Measurements from ENCODE around the gene CCDC136.

The CCDC136 gene

GRCh38 chr7:128867842-128868623, 76.3 kb downstream of the CCDC136 start:
- TF ChIP-seq, protein P1, sequence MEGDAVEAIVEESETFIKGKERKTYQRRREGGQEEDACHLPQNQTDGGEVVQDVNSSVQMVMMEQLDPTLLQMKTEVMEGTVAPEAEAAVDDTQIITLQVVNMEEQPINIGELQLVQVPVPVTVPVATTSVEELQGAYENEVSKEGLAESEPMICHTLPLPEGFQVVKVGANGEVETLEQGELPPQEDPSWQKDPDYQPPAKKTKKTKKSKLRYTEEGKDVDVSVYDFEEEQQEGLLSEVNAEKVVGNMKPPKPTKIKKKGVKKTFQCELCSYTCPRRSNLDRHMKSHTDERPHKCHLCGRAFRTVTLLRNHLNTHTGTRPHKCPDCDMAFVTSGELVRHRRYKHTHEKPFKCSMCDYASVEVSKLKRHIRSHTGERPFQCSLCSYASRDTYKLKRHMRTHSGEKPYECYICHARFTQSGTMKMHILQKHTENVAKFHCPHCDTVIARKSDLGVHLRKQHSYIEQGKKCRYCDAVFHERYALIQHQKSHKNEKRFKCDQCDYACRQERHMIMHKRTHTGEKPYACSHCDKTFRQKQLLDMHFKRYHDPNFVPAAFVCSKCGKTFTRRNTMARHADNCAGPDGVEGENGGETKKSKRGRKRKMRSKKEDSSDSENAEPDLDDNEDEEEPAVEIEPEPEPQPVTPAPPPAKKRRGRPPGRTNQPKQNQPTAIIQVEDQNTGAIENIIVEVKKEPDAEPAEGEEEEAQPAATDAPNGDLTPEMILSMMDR (IDR thresholded peaks at IDR 0.05; ENCODE audit: low read depth, low read length, poor library complexity, severe bottlenecking): no peak
- no peak for TF ChIP-seq EZH2phosphoT487 (IDR thresholded peaks at IDR 0.05; ENCODE audit: borderline replicate concordance, low read length)
- Histone ChIP-seq H3K79me2 (ENCODE audit: control insufficient read depth, low read length) (peaks cover 23% of the 10 kb centered on the region), H3F3A (ENCODE audit: control insufficient read depth, insufficient read depth) (peaks cover 9% of the 10 kb centered on the region), H4K20me1 (ENCODE audit: control insufficient read depth, insufficient read depth, low read depth, low read length) (0 out of 2 replicates have a peak, but pooled peaks cover 5% of the 10 kb centered on the region), H3K4me3 (ENCODE audit: low read length) (no peak overlapping the region), H3K4me2 (ENCODE audit: low read length) (no peak overlapping the region), H3K4me1 (ENCODE audit: control insufficient read depth, low read length) (peaks cover 47% of the 10 kb centered on the region), H3K9me3 (ENCODE audit: control insufficient read depth, insufficient read depth, low read length) (no peaks in the 10 kb centered on the region), H3K27ac (ENCODE audit: low read depth, low read length) (no peak overlapping the region), H3K9me2 (replicated peaks; ENCODE audit: control insufficient read depth, low read length) (no peaks in the 10 kb centered on the region), H3K36me3 (ENCODE audit: control insufficient read depth, low read length) (peaks cover 27% of the 10 kb centered on the region), H3K27me3 (ENCODE audit: control insufficient read depth, low read length) (peaks cover 6% of the 10 kb centered on the region)

GRCh38 chr7:128868624-128869137, 76.9 kb downstream of the CCDC136 start:
- Histone ChIP-seq H3K9me2 (replicated peaks; ENCODE audit: control insufficient read depth, low read length) (no peaks in the 10 kb centered on the region), H3K27ac (ENCODE audit: low read depth, low read length) (no peak overlapping the region), H4K20me1 (ENCODE audit: control insufficient read depth, insufficient read depth, low read depth, low read length) (0 out of 2 replicates have a peak, but pooled peaks cover 5% of the 10 kb centered on the region), H3K4me1 (ENCODE audit: control insufficient read depth, low read length) (peaks cover 44% of the 10 kb centered on the region), H3K4me2 (ENCODE audit: low read length) (peak overlapping the region; percentile 85), H3K27me3 (ENCODE audit: control insufficient read depth, low read length) (peaks cover 6% of the 10 kb centered on the region), H3K79me2 (ENCODE audit: control insufficient read depth, low read length) (peaks cover 16% of the 10 kb centered on the region), H3F3A (ENCODE audit: control insufficient read depth, insufficient read depth) (peaks cover 9% of the 10 kb centered on the region), H3K36me3 (ENCODE audit: control insufficient read depth, low read length) (peaks cover 24% of the 10 kb centered on the region), H3K4me3 (ENCODE audit: low read length) (peak overlapping the region; percentile 72), H3K9me3 (ENCODE audit: control insufficient read depth, insufficient read depth, low read length) (no peaks in the 10 kb centered on the region)
- TF ChIP-seq, protein P1 (IDR thresholded peaks at IDR 0.05; ENCODE audit: low read depth, low read length, poor library complexity, severe bottlenecking): no peak
- TF ChIP-seq EZH2phosphoT487 (IDR thresholded peaks at IDR 0.05; ENCODE audit: borderline replicate concordance, low read length): no peak

GRCh38 chr7:128869138-128869943, 77.6 kb downstream of the CCDC136 start:
- Histone ChIP-seq H3K4me2 (ENCODE audit: low read length) (peak overlapping the region; percentile 85), H3K27me3 (ENCODE audit: control insufficient read depth, low read length) (peaks cover 6% of the 10 kb centered on the region), H3F3A (ENCODE audit: control insufficient read depth, insufficient read depth) (peaks cover 9% of the 10 kb centered on the region), H3K4me1 (ENCODE audit: control insufficient read depth, low read length) (peaks cover 38% of the 10 kb centered on the region), H3K9me3 (ENCODE audit: control insufficient read depth, insufficient read depth, low read length) (no peaks in the 10 kb centered on the region), H3K4me3 (ENCODE audit: low read length) (peak overlapping the region; percentile 72), H3K36me3 (ENCODE audit: control insufficient read depth, low read length) (peaks cover 24% of the 10 kb centered on the region), H4K20me1 (ENCODE audit: control insufficient read depth, insufficient read depth, low read depth, low read length) (0 out of 2 replicates have a peak, but pooled peaks cover 5% of the 10 kb centered on the region), H3K79me2 (ENCODE audit: control insufficient read depth, low read length) (peaks cover 10% of the 10 kb centered on the region), H3K9me2 (replicated peaks; ENCODE audit: control insufficient read depth, low read length) (no peaks in the 10 kb centered on the region), H3K27ac (ENCODE audit: low read depth, low read length) (no peak overlapping the region)
- TF ChIP-seq, protein P1 (IDR thresholded peaks at IDR 0.05; ENCODE audit: low read depth, low read length, poor library complexity, severe bottlenecking): peak; percentile 25
- peak; percentile 68; the same call in 1 of the 2 replicates for TF ChIP-seq EZH2phosphoT487 (IDR thresholded peaks at IDR 0.05; ENCODE audit: borderline replicate concordance, low read length)
